K562 (cell line): Measurements from ENCODE around the gene SCFD1. TPM values are rescaled to one million over a fixed set of nuclear protein-coding genes. Genes with fewer than 3 reads are reported as not detected.

Source experiments
- ATAC-seq: fragments of 200-7000 bp; cut with Tn5 transposase; 3 replicates; pipeline ENCODE4 v1.9.1; 2020; ENCODE audit warnings: moderate library complexity
- BruUV-seq: library from RNA; stranded (reverse); fragments of 400-500 nt; replicated peaks from 2 replicates; lab custom pipeline; 2021; lab: Mats Ljungman, UMichigan
- CTCF ChIA-PET: fragments of 300-600 bp; formaldehyde crosslinking; extraction: SDS; loops from one replicate; lab custom pipeline; 2021; ENCODE audit warnings: low intra/inter-chr PET ratio; lab: Yijun Ruan, JAX
- POLR2A ChIA-PET: fragments of 300-600, 350-650 bp; sonication (Branson Sonifier 250); formaldehyde crosslinking; extraction: SDS; loops from one replicate; lab custom pipeline; 2021; ENCODE audit warnings: antibody characterized with exemption, inconsistent platforms; lab: Yijun Ruan, JAX
- DNase-seq, 4 experiments: peaks; one replicate each; pipeline versions ENCODE4 v3.0.0 to v3.0.0-alpha.2; 2011 to 2018; ENCODE audit warnings: low spot score in 3 of 4, mixed read lengths in 3 of 4; ENCODE audit errors: extremely low read depth in 1 of 4
- FAIRE-seq: peaks from 2 replicates; lab custom pipeline; 2011; peaks lifted over from hg19 to GRCh38; lab: Jason Lieb, UNC
- H2AFZ ChIP-seq: 2 replicates; pipeline ENCODE4 v1.6.0; 2011; ENCODE audit warnings: low read depth, low read length, control low read depth, inconsistent platforms
- H3K27ac ChIP-seq: fragments of 200-600 bp; 3 replicates; pipeline ENCODE4 v1.8.0; 2011; ENCODE audit warnings: low read depth, mild to moderate bottlenecking, control low read depth, inconsistent platforms, low read length, moderate library complexity, mixed read lengths; ENCODE audit errors: extremely low read depth
- H3K27me3 ChIP-seq, 2 experiments: fragments of 300-600 bp in 1 of 2; 2 replicates in 1 of 2; 3 replicates in 1 of 2; pipeline versions ENCODE4 v1.6.0 to v1.8.0; 2011; ENCODE audit warnings: inconsistent platforms in 2 of 2, low read length in 2 of 2, mild to moderate bottlenecking in 1 of 2, mixed read lengths in 1 of 2, moderate library complexity in 1 of 2; ENCODE audit not compliant: control insufficient read depth in 2 of 2, insufficient read depth in 2 of 2
- H3K36me3 ChIP-seq: fragments of 300-600 bp; 3 replicates; pipeline ENCODE4 v1.8.0; 2011; ENCODE audit warnings: mild to moderate bottlenecking, low read length, inconsistent platforms; ENCODE audit not compliant: control insufficient read depth, insufficient read depth
- H3K4me1 ChIP-seq, 2 experiments: fragments of 200-600 bp in 1 of 2; replicated peaks in 1 of 2; 2 replicates in 1 of 2; 3 replicates in 1 of 2; pipeline versions ENCODE4 v1.5.1 to v1.8.0; 2011; ENCODE audit warnings: inconsistent platforms in 2 of 2, low read length in 2 of 2, mild to moderate bottlenecking in 1 of 2, mixed read lengths in 1 of 2, moderate library complexity in 1 of 2; ENCODE audit not compliant: control insufficient read depth in 2 of 2, insufficient read depth in 2 of 2
- H3K4me2 ChIP-seq: 2 replicates; pipeline ENCODE4 v1.6.1; 2011; ENCODE audit warnings: low read length, control low read depth, inconsistent platforms, mixed read lengths; ENCODE audit not compliant: insufficient read depth
- H3K4me3 ChIP-seq: fragments of 200-600 bp; sonication (generic), shearing (Covaris generic); 2 replicates; pipeline ENCODE4 v1.5.1; 2016; ENCODE audit warnings: control low read depth, inconsistent platforms
- H3K79me2 ChIP-seq: fragments of 200-600 bp; 3 replicates; pipeline ENCODE4 v1.8.0; 2011; ENCODE audit warnings: low read length, inconsistent platforms; ENCODE audit not compliant: control insufficient read depth, insufficient read depth
- H3K9ac ChIP-seq, 2 experiments: 2 replicates each; pipeline versions ENCODE4 v1.6.0 to v1.6.1; 2011; ENCODE audit warnings: low read depth in 2 of 2, low read length in 2 of 2, control low read depth in 1 of 2, inconsistent platforms in 1 of 2, mild to moderate bottlenecking in 1 of 2, mixed read lengths in 1 of 2; ENCODE audit not compliant: insufficient read depth in 1 of 2
- H3K9me1 ChIP-seq: one replicate; pipeline ENCODE4 v1.6.0; 2011; ENCODE audit warnings: inconsistent platforms, mild to moderate bottlenecking, low read length, moderate library complexity; ENCODE audit not compliant: control insufficient read depth, insufficient read depth
- H3K9me3 ChIP-seq: replicated peaks from 2 replicates; pipeline ENCODE4 v1.5.1; 2011; ENCODE audit warnings: low read depth, low read length, inconsistent platforms; ENCODE audit not compliant: control insufficient read depth, insufficient read depth
- H4K20me1 ChIP-seq: replicated peaks from 2 replicates; pipeline ENCODE4 v1.6.1; 2011; ENCODE audit warnings: low read length, inconsistent platforms, mixed read lengths; ENCODE audit not compliant: control insufficient read depth, insufficient read depth
- CTBP1 ChIP-seq: fragments of 450-650 bp; IDR thresholded peaks from 2 replicates; pipeline ENCODE4 v1.6.1; 2016; ENCODE audit warnings: borderline replicate concordance
- HDAC6 ChIP-seq: IDR thresholded peaks from 2 replicates; pipeline ENCODE4 v1.6.1; 2012; ENCODE audit warnings: low read depth, mild to moderate bottlenecking, control low read depth, inconsistent platforms, low read length, moderate library complexity
- MECOM ChIP-seq: fragments of 250-450 bp; sonication (Bioruptor Pico); IDR thresholded peaks from 2 replicates; pipeline ENCODE4 v1.8.0; 2022; ENCODE audit warnings: inconsistent platforms
- NR0B1 ChIP-seq: fragments of 450-650 bp; IDR thresholded peaks from one replicate; pipeline ENCODE4 v1.6.1; 2018; ENCODE audit warnings: mild to moderate bottlenecking, moderate library complexity; ENCODE audit not compliant: partially characterized antibody
- POU5F1 ChIP-seq: fragments of 150-350 bp; IDR thresholded peaks from 2 replicates; pipeline ENCODE4 v1.6.1; 2014; ENCODE audit warnings: borderline replicate concordance, low read length, low read depth, mild to moderate bottlenecking; ENCODE audit not compliant: partially characterized antibody
- RBM14 ChIP-seq: fragments of 200-400 bp; formaldehyde crosslinking; IDR thresholded peaks from 2 replicates; pipeline ENCODE4 v1.6.1; 2018; ENCODE audit warnings: low read depth, mild to moderate bottlenecking, low read length, moderate library complexity, borderline replicate concordance; ENCODE audit not compliant: insufficient read depth
- SNAPC5 ChIP-seq: fragments of 250-450 bp; sonication (Bioruptor Pico); IDR thresholded peaks from 2 replicates; pipeline ENCODE4 v1.8.0; 2021; ENCODE audit warnings: moderate library complexity, mild to moderate bottlenecking, inconsistent platforms
- ZNF133 ChIP-seq: fragments of 250-450 bp; sonication (Bioruptor Pico); IDR thresholded peaks from 2 replicates; pipeline ENCODE4 v1.4.0; 2020; ENCODE audit warnings: mild to moderate bottlenecking
- ZNF184 ChIP-seq: sonication (generic); formaldehyde crosslinking; IDR thresholded peaks from 2 replicates; pipeline ENCODE4 v1.5.0; 2020; ENCODE audit warnings: missing genetic modification reagents
- ZNF197 ChIP-seq: fragments of 200-800 bp; sonication (Bioruptor generic); IDR thresholded peaks from 2 replicates; pipeline ENCODE4 v1.6.1; 2016; ENCODE audit warnings: low read depth, missing genetic modification characterization, missing compliant biosample characterization
- ZNF717 ChIP-seq: fragments of 250-450 bp; sonication (Bioruptor Pico); IDR thresholded peaks from 2 replicates; pipeline ENCODE4 v1.5.0; 2021
- WGBS: fragments of 100-300 bp; shearing (Covaris generic); methylation state at CpG from one replicate; pipeline ENCODE4 v1.1.6; 2016; ENCODE audit warnings: low coverage, mixed read lengths; ENCODE audit not compliant: insufficient coverage; ENCODE audit errors: missing lambda C conversion rate; 5-methylcytosine and 5-hydroxymethylcytosine counted together
- in situ Hi-C: fragments of 300-500 bp; cut with MboI; formaldehyde crosslinking; loops from 4 replicates; pipeline ENCODE4 v1.15.0; 2018; ENCODE audit warnings: inconsistent platforms, mixed read lengths
- intact Hi-C: fragments of 100-400 bp; cut with micrococcal nuclease; formaldehyde crosslinking; loops from 2 replicates; pipeline ENCODE4 v1.14.2; 2022
- polyA plus RNA-seq, 8 experiments: library from polyadenylated mRNA; depleted of rRNA in 4 of 8; stranded (reverse) in 5 of 8; unstranded in 3 of 8; fragments of >200 nt; fragmentation: Nextera tagmentation in 2 of 8; fragmentation: Illumina TruSeq in 1 of 8; extraction: Ambion mirVana in 2 of 8; extraction: Trizol in 1 of 8; gene quantifications; 2 replicates each; pipeline versions ENCODE4 v1.2.1 to v1.2.3, GENCODE V29; 2011 to 2014; ENCODE audit warnings: inconsistent platforms in 1 of 8, missing spikeins in 1 of 8
- total RNA-seq, 7 experiments: library from RNA; depleted of rRNA in 6 of 7; stranded (reverse); fragments of >200 nt in 6 of 7; fragmentation: Illumina TruSeq in 2 of 7; extraction: Trizol in 2 of 7; gene quantifications; 2 replicates each; pipeline versions ENCODE4 v1.2.1 to v1.2.3, GENCODE V29; 2011 to 2021; ENCODE audit warnings: low replicate concordance in 1 of 7
- TF ChIP-seq, protein P1 (sequence below), 2 experiments: fragments of 450-650 bp; IDR thresholded peaks; 2 replicates each; pipeline ENCODE4 v1.6.1; 2016

The SCFD1 gene
- total and polyA plus RNA-seq, 9 of the 15 experiments (the other 6 are each of a cell fraction or from before 2014, with no cell fraction given) = 48.9 to 112 (median 75.2) TPM

- ChIA-PET CTCF (no interaction called here), POLR2A (no interaction called here)
- peaks cover 30% of the 10 kb centered on the region; the same call in 2 of the 3 replicates for H3K36me3 ChIP-seq
- H4K20me1 ChIP-seq = no peaks in the 10 kb centered on the region
- no peaks in the 10 kb centered on the region for H3K79me2 ChIP-seq
- 94% methylated on average over 5 of the region's 5 CpGs for WGBS
- intact Hi-C loops (no loop called here), in situ Hi-C loops (no loop called here)
- H3K4me1 ChIP-seq = no peaks in the 10 kb centered on the region
- H3K9ac ChIP-seq = no peak overlapping the region
- no peak overlapping the region for H2AFZ ChIP-seq
- no peaks in the 10 kb centered on the region for H3K9me3 ChIP-seq
- no peak for TF ChIP-seq MECOM (CRISPR knock-in tag)
- no peak for TF ChIP-seq NR0B1
- TF ChIP-seq SNAPC5 = no peak
- TF ChIP-seq POU5F1 = no peak
- TF ChIP-seq, protein P1, sequence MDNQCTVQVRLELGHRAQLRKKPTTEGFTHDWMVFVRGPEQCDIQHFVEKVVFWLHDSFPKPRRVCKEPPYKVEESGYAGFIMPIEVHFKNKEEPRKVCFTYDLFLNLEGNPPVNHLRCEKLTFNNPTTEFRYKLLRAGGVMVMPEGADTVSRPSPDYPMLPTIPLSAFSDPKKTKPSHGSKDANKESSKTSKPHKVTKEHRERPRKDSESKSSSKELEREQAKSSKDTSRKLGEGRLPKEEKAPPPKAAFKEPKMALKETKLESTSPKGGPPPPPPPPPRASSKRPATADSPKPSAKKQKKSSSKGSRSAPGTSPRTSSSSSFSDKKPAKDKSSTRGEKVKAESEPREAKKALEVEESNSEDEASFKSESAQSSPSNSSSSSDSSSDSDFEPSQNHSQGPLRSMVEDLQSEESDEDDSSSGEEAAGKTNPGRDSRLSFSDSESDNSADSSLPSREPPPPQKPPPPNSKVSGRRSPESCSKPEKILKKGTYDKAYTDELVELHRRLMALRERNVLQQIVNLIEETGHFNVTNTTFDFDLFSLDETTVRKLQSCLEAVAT (IDR thresholded peaks at IDR 0.05) = no peak
- no peak for TF ChIP-seq ZNF197 (CRISPR knock-in tag)
- no peak for TF ChIP-seq HDAC6
- TF ChIP-seq CTBP1 = no peak
- TF ChIP-seq ZNF717 = no peak
- TF ChIP-seq ZNF133 (CRISPR knock-in tag) = no peak
- TF ChIP-seq RBM14 = no peak
- no peak for TF ChIP-seq ZNF184 (CRISPR knock-in tag)
- no peaks in the 10 kb centered on the region for H3K9me1 ChIP-seq
- H3K4me3 ChIP-seq = no peak overlapping the region
- no TSS peak for BruUV-seq
- no peaks in the 10 kb centered on the region for H3K27me3 ChIP-seq
- H3K4me2 ChIP-seq = no peak overlapping the region
- ATAC-seq (no peak), DNase-seq (no peak), FAIRE-seq (no peak)
- no peak overlapping the region for H3K27ac ChIP-seq
Measured at GRCh38 chr14:30725763-30726162, 103.6 kb downstream of the SCFD1 start.
